ENCODE data around the gene FAM3D. TPM values are rescaled to one million over a fixed set of nuclear protein-coding genes. Genes with fewer than 3 reads are reported as not detected.

FAM3D gene
- total and polyA plus RNA-seq, 2 of the 8 experiments (the other 6 are each of a cell fraction or from before 2014, with no cell fraction given): not detected

- no peak overlapping the region for H2BK20ac ChIP-seq (ENCODE audit: low read length)
- ChIA-PET CTCF (ENCODE audit: partially characterized antibody) (interaction anchor here (0.6 to 1.7 kb wide), 10 partner anchors 9 to 306 kb away, joined by 3 to 5 read pairs (median 4); partner anchors contain the start of genes HTD2 and RPP14), POLR2A (ENCODE audit: partially characterized antibody) (no interaction called here)
- H2BK15ac ChIP-seq (ENCODE audit: low read length): no peak overlapping the region; the same call in 1 of the 2 replicates
- H2AFZ ChIP-seq (ENCODE audit: low read length): no peak overlapping the region
- H4K91ac ChIP-seq (replicated peaks; ENCODE audit: insufficient read length, low read length): no peak overlapping the region
- H3K4me2 ChIP-seq (ENCODE audit: insufficient read depth in 1 of 2, low read depth in 2 of 2, low read length in 2 of 2): no peak overlapping the region
- no peak overlapping the region for H3K27ac ChIP-seq (ENCODE audit: low read depth, low read length)
- H3K23me2 ChIP-seq (ENCODE audit: low read depth, low read length): peaks cover 1% of the 10 kb centered on the region; the same call in 1 of the 2 replicates
- H4K5ac ChIP-seq (ENCODE audit: insufficient read length, low read depth, low read length): no peak overlapping the region
- no peaks in the 10 kb centered on the region for H4K20me1 ChIP-seq (replicated peaks in 1 of 2; ENCODE audit: control insufficient read depth in 1 of 2, insufficient read depth in 2 of 2, low read length in 2 of 2)
- no peak for DNase-seq (ENCODE audit: low read depth in 1 of 2, low spot score in 2 of 2)
- H3K18ac ChIP-seq (ENCODE audit: extremely low read depth, low read length): no peak overlapping the region
- no peaks in the 10 kb centered on the region; the same call in 1 of the 2 replicates for H3K79me1 ChIP-seq (ENCODE audit: low read depth, low read length)
- H3K4ac ChIP-seq (replicated peaks; ENCODE audit: insufficient read length, low read depth, low read length): no peak overlapping the region
- WGBS, 2 experiments (ENCODE audit: extremely low coverage in 1 of 2, insufficient coverage in 1 of 2, insufficient read length in 1 of 2, insufficient replicate concordance in 2 of 2, low coverage in 1 of 2, low lambda C conversion rate in 2 of 2, missing lambda C conversion rate in 1 of 2): 87% methylated on average over 9 of the region's 9 CpGs; no CpG with 5 or more reads in 1 of the 2 experiments
- H3K4me3 ChIP-seq (ENCODE audit: extremely low read depth in 1 of 4, insufficient read depth in 2 of 4, low read depth in 3 of 4, low read length in 4 of 4): no peak overlapping the region
- H3K56ac ChIP-seq (replicated peaks; ENCODE audit: insufficient read length, low read depth, low read length): no peak overlapping the region
- H3K9ac ChIP-seq (replicated peaks in 1 of 4; ENCODE audit: extremely low read depth in 1 of 4, low read depth in 3 of 4, low read length in 3 of 4): no peak overlapping the region
- H2BK12ac ChIP-seq (ENCODE audit: low read depth, low read length): no peak overlapping the region
- no peak overlapping the region for H2BK120ac ChIP-seq (replicated peaks; ENCODE audit: low read depth, low read length)
- H2AK5ac ChIP-seq (ENCODE audit: low read depth, low read length): no peak overlapping the region
- H3K79me2 ChIP-seq (ENCODE audit: control insufficient read depth in 1 of 2, insufficient read depth in 2 of 2, low read length in 2 of 2): no peaks in the 10 kb centered on the region
- no peak overlapping the region for H3K23ac ChIP-seq (ENCODE audit: insufficient read length)
- no peak overlapping the region for H3K14ac ChIP-seq (ENCODE audit: insufficient read length)
- H3K36me3 ChIP-seq (ENCODE audit: control insufficient read depth in 2 of 4, insufficient read depth in 4 of 4, low read length in 3 of 4): no peaks in the 10 kb centered on the region
- H3K27me3 ChIP-seq (replicated peaks in 1 of 4; ENCODE audit: control insufficient read depth in 3 of 4, extremely low read depth in 1 of 4, insufficient read depth in 3 of 4, low read length in 3 of 4): no peaks in the 10 kb centered on the region
- FAIRE-seq: no peak
- H3K9me3 ChIP-seq (ENCODE audit: insufficient read depth in 2 of 2, low read depth in 1 of 2, low read length in 1 of 2): no peaks in the 10 kb centered on the region
- H4K8ac ChIP-seq (ENCODE audit: extremely low read depth, insufficient read depth, low read length): no peak overlapping the region; the same call in 1 of the 2 replicates
- no peak overlapping the region for H2BK5ac ChIP-seq (ENCODE audit: low read depth, low read length)
- H3K4me1 ChIP-seq (replicated peaks in 1 of 4; ENCODE audit: control insufficient read depth in 3 of 4, insufficient read depth in 4 of 4, low read length in 3 of 4): peaks cover 0 to 4% (median 0%) of the 10 kb centered on the region in 4 experiments; a peak in 1 of 7 replicates
- no peak for TF ChIP-seq BRCA1 (IDR thresholded peaks at IDR 0.05; ENCODE audit: low read depth, low read length)
- TF ChIP-seq NANOG (IDR thresholded peaks at IDR 0.05; ENCODE audit: insufficient read depth, low read depth, low read length, poor library complexity, severe bottlenecking): no peak
- no peak for TF ChIP-seq TAF1 (IDR thresholded peaks at IDR 0.05; ENCODE audit: low read depth, low read length)
- no peak for TF ChIP-seq BCL11A (IDR thresholded peaks at IDR 0.05; ENCODE audit: low read depth in 2 of 2, low read length in 2 of 2)
- TF ChIP-seq CREB1 (IDR thresholded peaks at IDR 0.05): no peak
- TF ChIP-seq RFX5 (IDR thresholded peaks at IDR 0.05; ENCODE audit: borderline replicate concordance, low read depth, low read length): no peak
- TF ChIP-seq, protein P1, sequence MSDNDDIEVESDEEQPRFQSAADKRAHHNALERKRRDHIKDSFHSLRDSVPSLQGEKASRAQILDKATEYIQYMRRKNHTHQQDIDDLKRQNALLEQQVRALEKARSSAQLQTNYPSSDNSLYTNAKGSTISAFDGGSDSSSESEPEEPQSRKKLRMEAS (IDR thresholded peaks at IDR 0.05): no peak
- no peak for TF ChIP-seq KDM5A (IDR thresholded peaks at IDR 0.05; ENCODE audit: low read length)
- no peak for TF ChIP-seq SIRT6 (IDR thresholded peaks at IDR 0.05; ENCODE audit: low read length)
- TF ChIP-seq KDM1A (IDR thresholded peaks at IDR 0.05; ENCODE audit: borderline replicate concordance, low read length): no peak
- no peak for TF ChIP-seq TBP (IDR thresholded peaks at IDR 0.05; ENCODE audit: low read depth, low read length)
- TF ChIP-seq EP300 (IDR thresholded peaks at IDR 0.05; ENCODE audit: borderline replicate concordance in 1 of 2, low read depth in 2 of 2, low read length in 2 of 2): no peak
- TF ChIP-seq RBBP5 (IDR thresholded peaks at IDR 0.05; ENCODE audit: borderline replicate concordance, low read depth, low read length): no peak
- TF ChIP-seq MAFK (IDR thresholded peaks at IDR 0.05; ENCODE audit: low read depth, low read length): no peak
- no peak for TF ChIP-seq TEAD4 (IDR thresholded peaks at IDR 0.05; ENCODE audit: low read depth, low read length)
Observed at GRCh38 chr3:58612830-58613229, 53.7 kb downstream of the FAM3D start.
